NOMO-1 (cell line): ENCODE data around the gene XXYLT1.

Experiments used
- DNase-seq, 2 experiments: peaks; one replicate each; lab custom pipeline; 2025; ENCODE audit not compliant: unreplicated experiment in 2 of 2; lab: John Stamatoyannopoulos, UW

XXYLT1 gene

DNA sequence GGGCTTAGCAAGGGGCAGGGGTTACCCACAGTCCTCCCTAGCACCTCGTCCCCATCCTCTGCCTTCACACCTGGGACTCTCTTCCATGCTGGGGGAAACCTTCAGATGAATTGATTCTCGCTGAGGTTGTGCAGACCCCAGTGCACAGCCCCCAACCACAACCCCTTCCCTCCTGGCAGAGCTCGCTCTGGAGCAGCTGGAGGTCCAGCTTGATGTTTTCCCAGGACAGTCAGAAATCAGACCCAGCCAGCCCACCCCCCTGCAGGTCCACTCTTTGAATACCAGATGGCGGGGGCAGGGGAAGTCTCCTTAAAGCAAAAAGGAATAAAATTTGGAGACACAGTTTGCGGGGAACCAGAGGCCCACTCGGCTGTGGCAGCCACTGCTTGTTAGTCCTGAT lies 234.4 kb downstream of the XXYLT1 start:
- no peak for DNase-seq

GRCh38 chr3:195036203-195036505 lies 234.8 kb downstream of the XXYLT1 start:
- no peak for DNase-seq

- DNase-seq, result no peak
Measured at GRCh38 chr3:195035345-195036202, 235.4 kb downstream of the XXYLT1 start.

DNA sequence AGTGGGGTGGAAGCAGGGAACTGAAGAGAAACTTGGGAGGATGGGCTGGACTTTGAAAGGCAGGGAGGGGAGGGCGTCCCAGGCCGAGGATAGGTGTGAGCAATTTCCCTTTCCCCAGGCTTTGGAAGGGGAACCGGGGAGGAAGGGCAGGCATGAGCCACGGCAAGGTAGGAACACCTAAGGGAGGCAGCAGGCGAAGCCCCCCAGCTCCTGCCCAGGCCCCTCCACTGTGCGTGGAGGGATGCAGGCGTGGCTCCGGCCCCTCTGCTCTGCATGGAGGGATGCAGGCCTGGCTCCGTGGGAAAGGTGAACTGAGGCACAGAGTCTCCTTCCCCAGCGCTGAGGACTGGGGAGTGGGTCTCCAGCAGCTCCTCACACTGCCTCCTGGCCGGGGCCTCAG lies 236.4 kb downstream of the XXYLT1 start:
- DNase-seq, result no peak

- DNase-seq, result no peak
Measured at GRCh38 chr3:195034101-195034500, 236.9 kb downstream of the XXYLT1 start.

- peak in 1 of 2 experiments; percentile 22 for DNase-seq
Measured at GRCh38 chr3:195033531-195034091, 237.3 kb downstream of the XXYLT1 start.

GRCh38 chr3:195032955-195033354 lies 238.0 kb downstream of the XXYLT1 start:
- DNase-seq, result no peak

DNA sequence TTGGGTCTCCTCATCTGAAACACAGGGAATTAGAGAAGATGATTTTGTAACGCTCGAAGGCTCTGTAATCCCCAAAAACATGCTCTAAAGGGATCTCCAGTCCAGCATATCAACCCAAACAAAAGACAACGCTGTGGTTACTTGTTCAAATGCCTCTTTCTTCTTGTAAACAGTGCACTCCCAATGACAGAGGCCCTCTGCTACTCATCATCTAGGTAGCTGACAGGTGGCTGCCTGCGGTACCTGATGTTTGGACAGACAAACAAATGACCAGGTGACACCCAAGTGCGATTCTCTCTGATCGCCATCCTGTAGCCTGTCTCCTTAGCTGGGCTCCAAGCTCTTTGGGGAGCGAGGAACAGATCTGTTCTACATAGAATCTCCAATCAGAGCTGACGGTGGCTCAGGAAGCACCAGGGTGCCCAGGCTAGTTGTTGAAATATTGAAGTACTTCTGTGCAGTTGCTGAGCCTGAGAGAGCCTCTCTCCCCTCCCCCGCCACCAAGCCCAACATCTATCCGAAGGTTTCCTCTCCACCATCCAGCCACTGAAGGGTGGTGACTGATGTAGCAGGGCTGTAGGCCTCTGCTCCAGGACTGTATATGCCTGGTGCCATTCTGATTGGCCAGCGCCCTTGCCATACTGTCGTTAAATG lies 238.7 kb downstream of the XXYLT1 start:
- no peak for DNase-seq

GRCh38 chr3:195031574-195032003 lies 239.4 kb downstream of the XXYLT1 start:
- no peak for DNase-seq

DNA sequence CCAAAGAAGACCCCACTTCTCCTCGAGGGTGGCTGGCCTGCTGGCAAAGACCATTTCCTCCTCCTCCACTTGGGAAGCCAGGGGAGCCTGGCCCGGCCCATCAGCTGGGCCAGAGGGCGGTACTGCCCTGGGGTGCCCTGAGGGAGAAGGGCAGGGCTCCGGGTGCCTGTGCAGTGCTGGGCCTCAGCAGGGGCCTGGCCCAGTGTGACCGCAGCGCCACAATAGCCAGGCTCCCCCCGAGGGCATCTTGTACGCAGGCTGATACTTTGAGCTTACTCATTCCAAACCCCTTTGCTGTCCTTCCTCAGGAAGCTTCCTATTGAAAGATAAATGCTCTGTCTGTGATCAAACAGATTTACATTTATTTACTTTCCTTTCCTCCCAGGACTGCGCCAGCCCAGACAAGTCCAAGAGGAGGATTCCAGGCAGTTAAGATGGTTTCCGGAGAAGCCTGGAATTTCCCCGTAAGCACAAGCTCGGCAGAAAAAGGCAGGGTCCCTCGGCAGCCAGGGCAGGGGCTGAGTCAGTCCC lies 240.1 kb downstream of the XXYLT1 start:
- no peak for DNase-seq

DNA sequence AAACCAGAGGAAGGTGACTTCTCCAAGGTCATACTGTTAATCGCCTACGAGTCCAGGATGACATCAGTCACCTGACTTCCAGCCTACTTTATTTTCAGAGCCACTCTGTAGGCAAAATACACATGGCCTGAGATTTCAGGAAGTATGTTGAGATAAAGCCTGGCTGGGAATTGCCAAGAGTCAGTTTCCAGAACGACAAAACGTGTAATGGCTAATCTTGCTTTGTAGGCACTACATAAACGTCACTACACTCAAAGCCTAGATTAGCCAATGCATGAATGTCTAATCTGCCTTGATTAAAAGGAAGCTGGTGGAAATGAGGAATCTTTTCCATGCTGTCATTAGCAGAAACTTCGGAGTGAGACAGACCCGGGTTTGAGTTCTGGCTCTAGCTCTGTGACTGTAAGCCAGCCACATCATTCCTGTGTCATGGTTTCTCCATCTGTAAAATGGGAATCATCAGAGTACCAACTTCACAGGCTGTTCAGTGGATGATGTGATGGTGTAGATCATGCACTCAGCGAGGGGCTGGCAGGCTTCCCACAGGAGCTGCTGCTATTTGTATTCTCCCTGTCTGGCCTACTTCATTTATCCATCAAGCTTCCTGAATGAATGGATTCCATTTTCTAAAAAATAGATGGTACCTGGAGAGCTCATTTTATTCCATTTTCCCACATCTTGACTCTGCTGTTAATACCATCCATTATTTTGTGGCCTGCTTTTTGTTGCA lies 241.9 kb downstream of the XXYLT1 start:
- no peak for DNase-seq

- no peak for DNase-seq
Measured at GRCh38 chr3:195025884-195026200, 245.1 kb downstream of the XXYLT1 start.

- peak in 1 of 2 experiments; percentile 32 for DNase-seq
Measured at GRCh38 chr3:195025056-195025883, 245.7 kb downstream of the XXYLT1 start.

DNA sequence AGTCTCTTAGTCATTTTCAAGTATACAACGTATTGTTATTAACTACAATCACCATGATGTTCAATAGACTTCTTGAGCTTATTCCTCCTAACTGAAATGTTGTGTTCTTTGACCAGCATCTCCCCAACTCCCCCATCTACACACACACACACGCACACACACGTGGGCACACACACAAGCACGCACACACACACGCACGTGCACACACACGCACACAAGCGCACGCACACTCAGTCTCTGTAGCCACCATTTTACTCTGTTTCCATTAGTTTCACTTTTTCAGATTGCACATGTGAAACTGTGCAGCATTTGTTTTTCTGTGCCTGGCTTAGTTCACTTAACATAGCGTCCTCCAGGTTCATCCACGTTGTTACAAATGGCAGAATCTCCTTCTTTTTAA lies 247.0 kb downstream of the XXYLT1 start:
- DNase-seq, result no peak

- no peak for DNase-seq
Measured at GRCh38 chr3:195023576-195023975, 247.4 kb downstream of the XXYLT1 start.

GRCh38 chr3:195021692-195022091 lies 249.3 kb downstream of the XXYLT1 start:
- DNase-seq, result no peak

GRCh38 chr3:195020921-195021320 lies 250.0 kb downstream of the XXYLT1 start:
- no peak for DNase-seq

- DNase-seq, result no peak
Measured at GRCh38 chr3:195020185-195020584, 250.8 kb downstream of the XXYLT1 start.

- DNase-seq, result no peak
Measured at GRCh38 chr3:195019335-195019734, 251.6 kb downstream of the XXYLT1 start.
